HG03558 (cell line): ENCODE data around the gene RND3.

Experiments
- ATAC-seq: cut with Tn5 transposase; IDR thresholded peaks from one replicate; pipeline ENCODE4 v1.9.1; 2021; ENCODE audit warnings: moderate number of reproducible peaks; ENCODE audit not compliant: unreplicated experiment; ENCODE audit errors: extremely low read depth

The RND3 gene

GRCh38 chr2:150445398-150445797, 42.1 kb downstream of the RND3 start:
- no peak for ATAC-seq

GRCh38 chr2:150442484-150442883, 45.0 kb downstream of the RND3 start:
- no peak for ATAC-seq

GRCh38 chr2:150441784-150442183, 45.7 kb downstream of the RND3 start:
- ATAC-seq, result no peak

DNA sequence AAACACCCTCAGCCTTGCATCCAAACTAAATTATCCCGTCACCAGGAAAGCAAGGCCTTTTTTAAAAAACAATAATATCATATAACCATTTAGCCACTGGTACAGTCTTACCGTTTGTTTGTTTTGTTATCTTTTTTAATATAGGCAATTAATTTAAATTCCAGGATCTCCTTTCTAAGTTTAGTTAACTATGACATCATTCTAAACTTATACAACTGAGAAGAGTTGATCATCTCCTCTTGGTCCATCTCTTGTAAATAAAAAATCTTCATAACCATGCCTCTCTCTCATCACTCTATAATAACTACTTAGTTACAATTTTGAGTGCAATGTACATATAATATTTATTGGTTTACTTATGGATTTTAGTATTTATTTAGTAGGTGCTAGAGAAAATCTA, 46.2 kb downstream of the RND3 start:
- no peak for ATAC-seq

DNA sequence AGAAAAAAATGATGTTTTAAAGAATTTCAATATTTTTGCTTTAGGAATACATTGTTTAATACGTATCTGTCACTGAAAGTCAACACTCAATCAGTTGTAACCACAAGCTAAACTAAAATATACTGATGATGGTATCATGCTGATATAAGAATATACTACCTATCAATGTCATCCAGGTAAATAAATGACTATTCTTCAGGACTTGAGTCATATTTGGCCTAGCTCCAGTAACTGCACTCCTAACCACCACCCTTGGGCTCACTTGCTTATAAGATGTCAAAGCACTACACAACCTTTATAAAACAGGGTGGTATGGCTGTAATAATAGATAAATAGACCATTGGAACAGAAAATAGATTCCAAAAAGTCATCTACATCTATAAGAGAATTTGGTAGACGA, 48.8 kb downstream of the RND3 start:
- no peak for ATAC-seq

DNA sequence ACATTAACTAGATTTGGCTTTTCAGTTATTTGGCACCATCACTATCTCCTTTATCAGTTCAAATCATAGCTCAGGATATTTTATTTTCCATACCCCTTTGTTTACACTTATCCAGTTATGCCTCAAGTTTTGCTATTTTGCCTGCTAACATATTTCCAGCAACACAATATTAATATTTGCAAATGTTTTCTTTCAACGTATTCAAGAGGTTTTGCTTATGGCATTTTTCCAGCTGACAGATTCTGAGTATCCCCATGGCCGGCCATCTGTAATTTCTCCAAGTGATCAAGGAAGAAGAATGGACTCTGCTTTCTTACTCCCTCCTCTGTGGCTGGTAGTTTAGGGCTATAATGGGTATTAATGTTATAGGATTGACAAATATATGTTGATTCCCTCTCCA, 49.4 kb downstream of the RND3 start:
- no peak for ATAC-seq

GRCh38 chr2:150432312-150432625, 55.2 kb downstream of the RND3 start:
- no peak for ATAC-seq

DNA sequence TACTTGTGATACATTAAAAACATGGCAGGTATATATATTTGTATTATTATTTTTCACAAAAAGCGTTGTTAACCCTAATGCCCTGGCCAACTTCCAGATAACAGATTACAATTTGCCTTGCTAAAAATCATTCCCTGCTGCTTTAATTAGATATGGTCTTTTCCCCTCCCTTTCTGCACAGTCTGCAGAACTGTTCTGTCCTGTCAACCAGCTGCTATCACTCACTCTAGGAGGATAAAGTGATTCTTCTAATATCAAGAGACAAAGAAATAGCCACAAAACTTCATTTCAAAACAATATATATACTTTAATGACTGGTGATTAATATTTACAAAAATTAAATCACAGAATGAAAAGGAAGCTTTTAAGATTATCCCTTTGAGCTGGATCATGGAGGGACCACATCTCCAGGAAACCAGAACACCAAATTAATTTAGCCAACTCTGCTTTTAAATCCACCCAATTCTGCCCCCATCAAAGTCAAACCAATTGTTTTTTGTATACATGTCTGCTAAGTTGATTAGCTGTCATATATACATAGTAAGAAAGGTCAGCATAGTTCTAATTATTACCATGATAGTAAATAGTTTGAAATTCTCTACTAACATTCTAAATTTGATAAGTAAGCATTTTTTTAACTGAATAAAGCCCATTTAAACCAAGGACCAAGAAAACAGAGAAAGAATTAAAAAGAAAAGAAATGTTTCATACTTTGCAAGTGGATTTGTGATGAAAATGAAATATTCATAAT, 55.7 kb downstream of the RND3 start:
- no peak for ATAC-seq

- no peak for ATAC-seq
These were observed 58.0 kb downstream of the RND3 start for GRCh38 chr2:150429384-150429961.

DNA sequence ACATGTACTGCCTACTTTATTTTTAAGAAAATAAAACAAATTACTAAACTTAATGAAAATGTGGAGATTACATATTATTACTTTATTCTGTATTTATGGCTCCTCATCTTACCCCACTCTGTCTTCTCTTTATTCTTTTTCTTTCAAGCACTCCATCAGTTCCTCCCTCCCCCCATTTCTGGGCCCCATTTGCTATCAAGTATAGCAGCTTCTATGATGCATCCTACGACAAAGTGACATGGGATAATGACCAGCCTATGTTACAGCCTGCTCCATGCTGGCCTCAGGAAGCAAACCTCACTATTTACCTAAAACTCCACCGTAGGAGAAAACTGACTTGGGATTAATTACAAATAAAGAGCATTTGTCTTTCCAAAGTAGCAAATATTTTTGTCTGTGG, 58.8 kb downstream of the RND3 start:
- ATAC-seq, result no peak

DNA sequence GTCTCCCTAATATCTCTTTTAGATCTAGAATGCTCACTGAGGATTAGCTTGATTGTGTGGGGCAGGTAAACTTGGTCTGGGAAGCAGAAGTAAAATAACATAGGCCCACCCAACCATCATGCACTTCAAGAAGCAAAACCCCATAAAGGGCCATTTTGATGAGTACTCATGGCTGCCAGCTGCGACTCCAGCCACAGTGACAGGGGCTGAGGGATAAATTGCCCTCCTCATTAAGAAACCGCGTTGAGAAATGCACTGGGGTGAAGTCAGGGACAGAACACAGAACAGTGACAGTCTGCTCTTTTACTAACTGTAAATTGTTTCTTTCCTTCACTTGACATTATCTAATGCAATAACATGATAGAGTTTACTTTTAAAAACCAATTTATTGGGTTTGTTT, 60.2 kb downstream of the RND3 start:
- no peak for ATAC-seq

DNA sequence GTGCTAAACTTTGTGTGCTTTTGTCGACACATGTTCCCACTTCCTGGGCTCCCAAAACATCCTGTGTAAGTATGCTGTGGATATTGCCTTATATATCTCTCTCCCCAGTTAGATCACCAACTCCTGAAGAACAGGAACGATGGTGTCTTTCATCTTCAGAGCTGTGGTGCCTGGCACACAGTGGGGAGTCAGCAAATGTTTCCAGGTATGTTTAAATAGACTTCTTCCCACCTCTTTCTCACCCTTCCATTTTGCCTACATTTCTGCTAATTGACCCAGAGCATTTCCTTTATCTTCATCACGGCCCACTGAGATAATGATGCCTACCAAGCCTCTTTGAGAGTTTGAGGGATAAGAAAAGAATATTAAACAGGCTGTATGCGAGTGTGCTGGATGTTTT, 60.7 kb downstream of the RND3 start:
- no peak for ATAC-seq

DNA sequence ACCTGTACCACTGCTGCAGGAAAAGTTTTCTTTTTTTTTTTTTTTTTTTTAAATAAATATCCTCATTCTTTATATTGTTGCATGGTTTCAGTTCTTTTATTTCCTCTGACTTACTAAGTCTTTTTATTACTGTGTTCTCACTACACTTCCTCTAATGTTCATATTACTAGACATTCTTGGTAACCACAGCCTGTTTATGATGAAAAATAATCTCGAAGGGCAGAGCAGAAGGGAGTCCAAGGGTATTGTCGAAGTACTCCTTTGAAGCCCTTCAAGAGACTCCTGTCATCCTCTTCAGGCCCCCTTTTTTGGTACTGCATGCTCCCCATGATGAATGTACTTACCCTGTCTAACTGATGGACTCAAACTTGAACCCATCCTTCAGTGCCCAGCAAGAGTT, 61.2 kb downstream of the RND3 start:
- no peak for ATAC-seq

- ATAC-seq, result no peak
These were observed 62.1 kb downstream of the RND3 start for GRCh38 chr2:150425121-150425955.

DNA sequence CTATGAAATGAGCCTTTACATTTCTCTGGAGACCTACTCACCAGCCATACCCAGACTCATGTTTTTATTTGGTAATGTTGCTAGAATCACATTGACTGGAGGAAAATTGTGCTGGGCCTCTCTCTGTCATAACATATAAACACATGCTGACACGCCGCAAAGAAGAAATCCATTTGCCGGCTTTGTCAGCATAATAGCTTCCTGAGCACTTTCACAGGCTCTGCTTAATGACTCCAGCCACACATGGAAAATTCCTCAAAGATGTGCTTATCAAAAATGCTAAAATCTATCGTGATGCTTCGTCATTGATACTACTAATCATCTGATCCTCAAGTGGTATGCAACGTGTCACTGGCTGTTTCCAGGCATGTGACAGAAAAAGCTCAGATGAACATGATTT, 63.1 kb downstream of the RND3 start:
- no peak for ATAC-seq

DNA sequence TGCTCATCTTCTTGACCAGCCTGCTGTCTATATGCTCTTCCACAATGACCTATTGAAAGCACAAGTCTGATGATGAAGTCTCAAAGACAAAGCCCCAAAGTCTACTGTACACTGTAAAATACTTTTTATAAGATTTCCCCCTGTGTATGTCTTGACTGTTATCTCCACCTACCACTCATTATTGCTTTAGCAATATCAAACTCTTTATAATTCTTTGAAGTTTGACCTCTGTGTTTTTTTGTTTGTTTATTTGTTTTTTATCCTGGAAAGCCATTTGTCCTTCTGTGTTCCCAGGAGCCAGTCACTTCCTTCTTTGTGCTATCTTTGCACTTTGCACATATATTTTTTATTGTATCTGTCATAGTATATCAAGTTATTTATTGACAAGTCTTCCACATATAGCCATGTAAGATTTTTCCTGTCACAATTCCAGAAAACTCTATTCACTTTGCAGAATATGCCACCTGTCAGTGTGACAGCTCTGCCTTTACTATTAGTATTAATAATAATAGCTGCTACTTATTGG, 66.3 kb downstream of the RND3 start:
- no peak for ATAC-seq

- ATAC-seq, result no peak
These were observed 68.6 kb downstream of the RND3 start for GRCh38 chr2:150418916-150419315.
